Gastrocnemius medialis (tissue), 4 donors: ENCODE data around the gene KCNIP3.

Source experiments
- POLR2A ChIP-seq, 2 donors: fragments of 450-650 bp; IDR thresholded peaks; one replicate each; pipeline ENCODE4 v1.6.1; 2017; ENCODE audit warnings: antibody characterized with exemption in 2 of 2, mild to moderate bottlenecking in 2 of 2, moderate library complexity in 2 of 2
- TF ChIP-seq, protein P1 (sequence below), 5 experiments: fragments of 450-650 bp in 3 of 5; fragments of 200-600 bp in 2 of 5; sonication (generic) in 2 of 5; IDR thresholded peaks in 4 of 5; conservative IDR thresholded peaks in 1 of 5; 1 replicate in 4 of 5; 2 replicates in 1 of 5; pipeline ENCODE4 v1.5.1; 2016 to 2019; ENCODE audit warnings: antibody characterized with exemption in 5 of 5, mild to moderate bottlenecking in 3 of 5, moderate library complexity in 3 of 5

DNA sequence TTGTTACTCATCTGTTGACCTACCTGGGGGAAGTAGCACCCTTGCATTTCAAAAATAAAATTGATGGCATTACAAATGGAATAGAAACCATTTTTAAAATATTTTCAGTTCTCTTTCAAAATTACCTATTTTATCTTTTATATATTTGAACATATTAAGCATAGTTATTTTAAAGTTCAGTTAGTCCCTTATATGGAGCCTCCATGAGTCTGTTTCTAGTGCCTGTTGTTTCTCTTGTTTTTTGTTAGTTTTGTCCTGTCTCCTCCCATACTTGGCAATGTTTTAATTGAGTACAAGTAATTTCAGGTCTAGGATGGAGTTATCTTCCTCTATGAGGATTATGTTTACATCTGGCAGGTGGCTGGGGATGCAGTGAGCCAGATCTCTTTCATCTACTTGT, 5.9 kb upstream of the KCNIP3 start:
- TF ChIP-seq, protein P1, sequence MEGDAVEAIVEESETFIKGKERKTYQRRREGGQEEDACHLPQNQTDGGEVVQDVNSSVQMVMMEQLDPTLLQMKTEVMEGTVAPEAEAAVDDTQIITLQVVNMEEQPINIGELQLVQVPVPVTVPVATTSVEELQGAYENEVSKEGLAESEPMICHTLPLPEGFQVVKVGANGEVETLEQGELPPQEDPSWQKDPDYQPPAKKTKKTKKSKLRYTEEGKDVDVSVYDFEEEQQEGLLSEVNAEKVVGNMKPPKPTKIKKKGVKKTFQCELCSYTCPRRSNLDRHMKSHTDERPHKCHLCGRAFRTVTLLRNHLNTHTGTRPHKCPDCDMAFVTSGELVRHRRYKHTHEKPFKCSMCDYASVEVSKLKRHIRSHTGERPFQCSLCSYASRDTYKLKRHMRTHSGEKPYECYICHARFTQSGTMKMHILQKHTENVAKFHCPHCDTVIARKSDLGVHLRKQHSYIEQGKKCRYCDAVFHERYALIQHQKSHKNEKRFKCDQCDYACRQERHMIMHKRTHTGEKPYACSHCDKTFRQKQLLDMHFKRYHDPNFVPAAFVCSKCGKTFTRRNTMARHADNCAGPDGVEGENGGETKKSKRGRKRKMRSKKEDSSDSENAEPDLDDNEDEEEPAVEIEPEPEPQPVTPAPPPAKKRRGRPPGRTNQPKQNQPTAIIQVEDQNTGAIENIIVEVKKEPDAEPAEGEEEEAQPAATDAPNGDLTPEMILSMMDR (IDR thresholded peaks at IDR 0.05 in 4 of 5, conservative IDR thresholded peaks at IDR 0.05 in 1 of 5): no peak
- TF ChIP-seq POLR2A (IDR thresholded peaks at IDR 0.05): no peak
